ENCODE data around the gene FFAR4. TPM values are rescaled to one million over a fixed set of nuclear protein-coding genes. Genes with fewer than 3 reads are reported as not detected.

The FFAR4 gene
- polyA plus RNA-seq, 3 donors: 0.97 to 1.2 (median 1.1) TPM

- no peaks in the 10 kb centered on the region for H3K36me3 Mint-ChIP-seq
- Histone ChIP-seq H3K27ac (ENCODE audit: low read depth in 1 of 2, low read length in 2 of 2) (no peak overlapping the region), H3K79me2 (ENCODE audit: insufficient read depth, low read length) (no peaks in the 10 kb centered on the region), H3K9me3 (replicated peaks in 1 of 2; ENCODE audit: control insufficient read depth in 1 of 2, insufficient read depth in 1 of 2, low read length in 2 of 2) (no peaks in the 10 kb centered on the region), H4K20me1 (ENCODE audit: insufficient read depth, low read length) (no peaks in the 10 kb centered on the region), H3K36me3 (replicated peaks in 1 of 2; ENCODE audit: control insufficient read depth in 1 of 2, insufficient read depth in 2 of 2, low read length in 2 of 2) (no peaks in the 10 kb centered on the region), H3K4me1 (ENCODE audit: control insufficient read depth in 1 of 2, insufficient read depth in 2 of 2, low read length in 2 of 2) (peaks cover 21 to 25% of the 10 kb centered on the region in 2 donors), H3K4me3 (replicated peaks in 1 of 3; ENCODE audit: low read depth in 2 of 3, low read length in 3 of 3) (no peak overlapping the region), H3K4me2 (replicated peaks; ENCODE audit: extremely low read depth, low read length, poor library complexity, severe bottlenecking) (no peak overlapping the region), H2AFZ (ENCODE audit: insufficient read depth, low read depth, low read length, poor library complexity, severe bottlenecking) (no peak overlapping the region), H3K9ac (ENCODE audit: insufficient read depth, low read length, poor library complexity, severe bottlenecking) (no peak overlapping the region), H3K27me3 (ENCODE audit: control insufficient read depth in 2 of 2, insufficient read depth in 2 of 2, low read length in 2 of 2) (peaks cover 0 to 2% of the 10 kb centered on the region in 2 donors)
- intact Hi-C loops (cut with micrococcal nuclease): no loop called here
- no peak for DNase-seq
- H3K4me3 Mint-ChIP-seq: no peak overlapping the region
- no peak overlapping the region for H3K27ac Mint-ChIP-seq
- 58% methylated on average over 2 of the region's 7 CpGs for WGBS (ENCODE audit: insufficient coverage)
- peaks cover 5 to 11% (median 6%) of the 10 kb centered on the region in 3 donors for H3K27me3 Mint-ChIP-seq (ENCODE audit: low read depth in 3 of 3)
- TF ChIP-seq CTCF (IDR thresholded peaks at IDR 0.05): no peak
- peaks cover 25% of the 10 kb centered on the region for H3K4me1 Mint-ChIP-seq
- peaks cover 0 to 1% (median 0%) of the 10 kb centered on the region in 7 donors for H3K9me3 Mint-ChIP-seq
Observed at GRCh38 chr10:93620925-93621324, 54.5 kb downstream of the FFAR4 start.

GRCh38 chr10:93622942-93623341 is 56.5 kb downstream of the FFAR4 start:
- Histone ChIP-seq H3K4me1 (ENCODE audit: control insufficient read depth in 1 of 2, insufficient read depth in 2 of 2, low read length in 2 of 2) (peaks cover under 1 to 5% of the 10 kb centered on the region in 2 donors), H3K27me3 (ENCODE audit: control insufficient read depth in 2 of 2, insufficient read depth in 2 of 2, low read length in 2 of 2) (peaks cover 0 to 2% of the 10 kb centered on the region in 2 donors), H3K4me2 (replicated peaks; ENCODE audit: extremely low read depth, low read length, poor library complexity, severe bottlenecking) (no peak overlapping the region), H4K20me1 (ENCODE audit: insufficient read depth, low read length) (no peaks in the 10 kb centered on the region), H3K79me2 (ENCODE audit: insufficient read depth, low read length) (no peaks in the 10 kb centered on the region), H3K9ac (ENCODE audit: insufficient read depth, low read length, poor library complexity, severe bottlenecking) (no peak overlapping the region), H2AFZ (ENCODE audit: insufficient read depth, low read depth, low read length, poor library complexity, severe bottlenecking) (no peak overlapping the region), H3K27ac (ENCODE audit: low read depth in 1 of 2, low read length in 2 of 2) (no peak overlapping the region), H3K9me3 (replicated peaks in 1 of 2; ENCODE audit: control insufficient read depth in 1 of 2, insufficient read depth in 1 of 2, low read length in 2 of 2) (no peaks in the 10 kb centered on the region), H3K36me3 (replicated peaks in 1 of 2; ENCODE audit: control insufficient read depth in 1 of 2, insufficient read depth in 2 of 2, low read length in 2 of 2) (no peaks in the 10 kb centered on the region), H3K4me3 (replicated peaks in 1 of 3; ENCODE audit: low read depth in 2 of 3, low read length in 3 of 3) (no peak overlapping the region)
- intact Hi-C loops (cut with micrococcal nuclease): no loop called here
- Mint-ChIP-seq H3K4me3 (no peak overlapping the region), H3K9me3 (peaks cover 0 to 1% (median 0%) of the 10 kb centered on the region in 7 donors), H3K4me1 (peaks cover 5% of the 10 kb centered on the region), H3K36me3 (no peaks in the 10 kb centered on the region), H3K27ac (no peak overlapping the region), H3K27me3 (ENCODE audit: low read depth in 3 of 3) (peaks cover 6 to 11% (median 7%) of the 10 kb centered on the region in 3 donors)
- no CpG with 5 or more reads among the region's 1 CpG for WGBS (ENCODE audit: insufficient coverage)
- no peak for TF ChIP-seq CTCF (IDR thresholded peaks at IDR 0.05)
- no peak for DNase-seq

Data from CD14-positive monocyte (primary cell).